Measurements from ENCODE around the gene TMC1.
"Not testable (repeated sequence)": the region's sequence is repeated elsewhere in the genome, so short reads cannot be mapped to it uniquely, and the experiment has no call there.

TMC1 gene

DNA sequence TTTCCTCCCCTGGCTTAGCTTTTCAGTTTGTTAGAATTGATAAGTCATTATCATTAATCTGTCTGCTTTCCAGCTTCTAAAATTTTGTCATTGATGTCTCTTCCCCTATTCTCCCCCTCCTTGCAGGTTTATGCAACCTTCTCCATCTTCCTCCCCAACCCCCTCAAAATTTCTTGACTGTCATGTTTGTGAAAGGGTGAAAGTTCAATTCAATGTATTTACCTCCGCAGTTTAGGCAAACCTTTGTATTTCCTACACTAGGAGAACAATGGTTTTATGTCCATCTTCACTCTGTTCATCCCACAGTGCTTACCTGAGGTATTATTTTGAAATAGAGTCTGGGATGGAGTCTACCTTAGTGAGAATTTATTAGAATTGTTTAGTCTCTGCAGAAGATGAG lies 313.6 kb downstream of the TMC1 start:
- no peak for DNase-seq (ENCODE audit: low read depth, low spot score)
- no peak overlapping the region for H3K4me3 ChIP-seq (ENCODE audit: low read length)

DNA sequence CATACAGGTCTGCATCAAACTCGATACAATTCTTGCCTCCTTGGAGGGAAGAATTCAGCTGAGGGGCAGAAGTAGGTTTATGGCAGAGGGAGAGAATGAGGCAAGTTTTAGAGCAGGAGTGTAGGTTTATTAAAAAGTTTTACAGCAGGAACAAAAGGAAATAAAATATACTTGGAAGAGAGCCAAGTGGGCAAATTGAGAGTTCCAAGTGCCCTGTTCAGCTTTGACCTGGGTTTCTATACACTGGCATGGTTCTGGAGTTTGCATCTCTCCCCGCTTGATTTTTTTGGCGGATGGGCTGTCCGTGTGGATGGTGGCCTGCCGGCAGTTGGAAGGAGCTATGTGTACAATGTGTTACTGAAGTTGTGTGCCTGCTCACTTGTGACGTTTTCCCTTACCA lies 315.4 kb downstream of the TMC1 start:
- H3K4me3 ChIP-seq (ENCODE audit: low read length), result no peak overlapping the region
- DNase-seq (ENCODE audit: low read depth, low spot score), result no peak

DNA sequence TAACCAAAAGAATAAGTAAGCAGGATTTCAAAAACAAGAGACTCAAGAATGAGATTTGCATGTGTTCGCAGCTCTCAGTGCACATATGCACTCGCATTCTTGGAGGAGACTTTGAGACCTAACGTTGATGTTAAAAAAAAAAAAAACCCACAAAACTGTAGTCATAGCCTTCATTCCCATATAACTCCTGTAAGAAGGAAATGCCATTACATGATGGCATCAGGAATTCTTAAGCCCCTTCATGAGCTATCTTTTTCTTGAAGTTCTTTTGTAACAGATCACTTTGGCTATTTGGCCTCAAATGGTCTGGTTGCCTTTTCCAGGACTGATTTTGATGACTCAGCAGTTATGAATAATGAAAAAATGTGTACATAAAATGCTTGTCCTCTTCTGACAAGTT lies 317.7 kb downstream of the TMC1 start:
- DNase-seq (ENCODE audit: low read depth, low spot score), result no peak
- H3K4me3 ChIP-seq (ENCODE audit: low read length), result no peak overlapping the region

- no peak for DNase-seq (ENCODE audit: low read depth, low spot score)
- H3K4me3 ChIP-seq (ENCODE audit: low read length), result no peak overlapping the region
These were observed 322.4 kb downstream of the TMC1 start for GRCh38 chr9:72843520-72844439.

DNA sequence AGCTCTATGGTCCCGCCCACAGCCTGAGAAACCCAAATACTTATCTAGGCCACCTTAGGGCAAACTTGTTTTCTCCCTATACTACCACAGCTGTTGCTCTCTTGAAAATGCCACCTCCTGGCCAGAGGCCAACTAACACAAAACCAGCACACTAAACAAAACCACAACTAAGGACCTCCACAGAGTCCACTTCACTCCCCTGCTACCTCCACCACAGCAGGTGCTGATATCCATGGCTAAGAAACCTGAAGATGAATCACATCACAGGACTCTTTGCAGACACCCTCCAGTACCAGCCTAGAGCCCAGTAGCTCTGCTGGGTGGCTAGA lies 323.0 kb downstream of the TMC1 start:
- no peak overlapping the region for H3K4me3 ChIP-seq (ENCODE audit: low read length)
- DNase-seq (ENCODE audit: low read depth, low spot score), result no peak

DNA sequence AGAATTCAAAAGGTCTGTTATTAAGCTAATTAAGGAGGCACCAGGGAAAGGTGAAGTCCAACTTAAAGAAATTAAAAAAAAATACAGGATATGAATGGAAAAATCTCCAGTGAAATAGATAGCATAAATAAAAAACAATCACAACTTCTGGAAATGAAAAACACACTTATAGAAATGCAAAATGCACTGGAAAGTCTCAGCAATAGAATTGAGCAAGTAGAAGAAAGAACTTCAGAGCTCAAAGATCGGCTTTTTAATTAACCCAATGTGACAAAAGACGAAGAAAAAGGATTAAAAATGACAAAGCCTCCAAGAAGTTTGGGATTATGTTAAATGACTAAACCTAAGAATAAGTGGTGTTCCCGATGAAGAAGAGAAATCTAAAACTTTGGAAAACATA lies 323.6 kb downstream of the TMC1 start:
- not testable (repeated sequence) for H3K4me3 ChIP-seq (ENCODE audit: low read length); DNase-seq (ENCODE audit: low read depth, low spot score)

GRCh38 chr9:72850209-72850608 lies 328.8 kb downstream of the TMC1 start:
- not testable (repeated sequence) for DNase-seq (ENCODE audit: low read depth, low spot score); H3K4me3 ChIP-seq (ENCODE audit: low read length)

DNA sequence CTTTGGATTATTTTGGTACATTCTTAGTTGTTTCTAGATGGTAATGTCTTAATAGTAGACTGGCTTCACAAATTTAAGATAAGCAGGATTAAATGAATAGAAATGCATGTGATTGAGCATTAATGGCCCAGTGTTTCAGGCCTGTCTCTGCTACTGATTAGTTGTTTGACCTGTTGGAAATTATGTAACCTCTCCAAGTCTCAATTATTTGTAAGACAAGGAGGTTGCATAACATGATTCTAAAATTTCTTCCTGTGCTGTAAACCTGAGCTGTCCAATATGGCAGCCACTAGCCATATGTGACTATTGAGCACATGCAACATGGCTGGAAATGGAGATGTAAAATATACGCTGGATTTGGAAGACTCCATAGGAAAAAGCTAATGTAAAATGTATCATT lies 333.9 kb downstream of the TMC1 start:
- DNase-seq (ENCODE audit: low read depth, low spot score), result no peak
- no peak overlapping the region for H3K4me3 ChIP-seq (ENCODE audit: low read length)

- DNase-seq (ENCODE audit: low read depth, low spot score), result no peak
- no peak overlapping the region for H3K4me3 ChIP-seq (ENCODE audit: low read length)
These were observed 334.6 kb downstream of the TMC1 start for GRCh38 chr9:72855890-72856523.

GRCh38 chr9:72856972-72857623 lies 335.7 kb downstream of the TMC1 start:
- DNase-seq (ENCODE audit: low read depth, low spot score), result peak; percentile 57
- H3K4me3 ChIP-seq (ENCODE audit: low read length), result no peak overlapping the region

DNA sequence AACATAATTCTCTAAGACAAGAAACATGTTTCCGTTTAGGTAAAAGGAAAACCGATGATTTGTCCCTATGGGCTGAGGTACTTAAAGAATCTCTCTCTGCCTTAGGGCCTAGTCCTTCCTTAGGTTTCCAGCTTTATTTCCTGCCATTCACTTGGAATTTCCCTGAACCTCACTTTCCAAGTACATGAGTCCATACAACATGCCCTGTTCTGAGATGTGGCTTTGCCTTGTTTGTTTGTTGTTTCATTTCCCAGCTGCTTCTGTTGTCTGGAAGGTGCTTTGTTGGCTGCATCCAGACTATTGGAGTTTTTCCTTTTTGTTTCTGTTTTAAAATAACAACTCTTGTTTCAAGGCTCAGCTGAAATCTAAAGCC lies 336.2 kb downstream of the TMC1 start:
- no peak for DNase-seq (ENCODE audit: low read depth, low spot score)
- H3K4me3 ChIP-seq (ENCODE audit: low read length), result no peak overlapping the region

DNA sequence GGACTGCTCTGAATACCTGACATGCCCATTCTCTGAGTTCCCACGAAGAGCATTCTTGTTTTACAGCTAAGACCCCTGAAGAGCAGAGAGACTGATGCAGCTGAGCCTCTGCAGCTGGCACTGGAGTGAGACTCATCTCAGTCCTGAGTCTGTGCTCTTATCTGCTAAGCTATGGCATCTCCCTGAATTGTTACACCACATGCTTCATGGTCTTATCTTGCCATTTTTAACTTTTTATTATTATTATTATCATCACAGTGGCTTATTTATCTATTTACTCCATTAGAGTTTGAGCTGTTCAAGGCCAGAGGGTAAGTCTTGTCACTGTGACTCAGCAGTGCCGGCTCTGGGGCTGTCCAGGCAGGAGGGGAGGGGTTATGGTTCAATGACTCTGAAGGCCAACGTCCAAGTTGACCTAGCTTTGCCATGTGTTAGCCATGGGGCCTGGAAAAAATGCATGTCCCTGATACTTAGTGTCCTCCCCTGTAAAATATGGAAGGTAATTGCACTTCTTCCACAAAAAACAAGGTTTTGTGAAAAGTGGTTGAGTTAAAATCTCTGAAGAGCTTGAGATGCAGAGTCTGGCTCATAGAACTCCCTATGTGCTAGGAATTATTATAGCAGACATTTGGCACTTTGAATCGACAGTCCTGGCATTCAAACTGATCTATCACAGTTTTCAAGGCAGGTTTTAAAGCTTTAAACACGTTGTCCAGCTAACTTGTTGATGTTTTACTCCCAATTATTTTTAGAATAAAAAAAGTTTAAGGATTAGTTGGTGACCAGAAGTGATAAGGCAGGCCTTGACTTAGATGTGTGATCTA lies 336.9 kb downstream of the TMC1 start:
- DNase-seq (ENCODE audit: low read depth, low spot score), result no peak
- no peak overlapping the region for H3K4me3 ChIP-seq (ENCODE audit: low read length)

DNA sequence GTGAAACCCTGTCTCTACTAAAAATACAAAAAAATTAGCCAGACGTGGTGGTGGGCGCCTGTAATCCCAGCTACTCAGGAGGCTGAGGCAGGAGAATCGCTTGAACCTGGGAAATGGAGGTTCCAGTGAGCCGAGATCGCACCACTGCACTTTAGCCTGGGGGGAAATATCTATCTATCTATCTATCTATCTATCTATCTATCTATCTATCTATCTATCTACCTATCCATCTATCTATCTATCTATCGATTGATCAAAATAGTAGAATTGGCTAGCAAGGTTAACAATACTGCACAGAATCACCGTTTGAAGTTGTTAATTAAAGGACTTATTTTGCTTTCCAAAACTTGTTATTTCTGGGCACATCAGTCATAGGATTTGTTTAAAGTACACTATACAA lies 341.4 kb downstream of the TMC1 start:
- not testable (repeated sequence) for DNase-seq (ENCODE audit: low read depth, low spot score); H3K4me3 ChIP-seq (ENCODE audit: low read length)

DNA sequence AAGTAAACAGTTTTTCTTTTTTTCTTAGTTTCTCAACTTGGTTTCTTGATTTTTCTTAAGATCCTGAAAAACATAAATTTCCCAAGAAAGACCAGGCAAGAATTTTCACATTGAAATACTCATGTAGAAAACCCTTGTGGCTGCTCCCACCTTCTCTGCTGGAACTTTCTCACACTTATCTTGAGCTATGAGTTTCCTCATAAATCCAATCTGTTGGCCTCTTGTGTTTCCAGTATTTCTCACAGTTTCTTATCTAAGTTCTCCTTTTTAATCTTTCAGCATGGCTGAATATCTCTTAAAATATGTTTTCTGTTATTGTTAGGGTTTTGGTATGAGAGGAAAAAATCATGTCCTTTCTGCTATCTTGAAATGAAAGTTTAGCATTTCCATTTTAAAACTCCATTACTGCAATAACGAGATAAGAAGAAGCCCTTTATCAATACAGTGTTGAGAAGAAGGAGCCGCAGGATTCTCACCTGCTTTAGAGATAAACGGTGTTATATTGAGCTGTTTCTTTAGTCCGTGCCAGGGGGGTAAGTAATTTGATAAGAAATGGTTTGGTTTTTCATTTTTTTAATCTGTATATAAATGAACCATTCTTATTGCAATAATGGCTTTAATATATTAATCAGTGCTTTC lies 342.2 kb downstream of the TMC1 start:
- no peak for DNase-seq (ENCODE audit: low read depth, low spot score)
- no peak overlapping the region for H3K4me3 ChIP-seq (ENCODE audit: low read length)

- DNase-seq (ENCODE audit: low read depth, low spot score), result no peak
- no peak overlapping the region for H3K4me3 ChIP-seq (ENCODE audit: low read length)
These were observed 342.9 kb downstream of the TMC1 start for GRCh38 chr9:72864327-72864726.

DNA sequence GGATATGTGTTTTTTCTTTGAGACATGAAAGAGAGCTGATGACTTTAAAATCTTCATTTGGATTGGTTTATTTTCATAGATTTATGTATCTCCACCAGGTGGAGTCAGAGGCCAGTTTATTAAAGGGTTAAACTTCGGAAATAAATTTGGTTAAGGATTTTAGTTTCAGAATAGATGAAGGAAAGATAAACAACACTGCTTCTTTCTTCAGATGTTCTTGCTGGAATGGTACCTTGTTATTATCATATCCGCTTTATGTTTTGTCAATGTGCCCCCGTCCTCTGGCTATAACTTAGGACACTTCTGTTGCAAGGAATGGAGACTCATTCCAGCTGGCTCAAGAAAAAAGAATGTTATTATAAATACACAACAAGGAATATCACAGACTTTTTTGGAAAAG lies 350.3 kb downstream of the TMC1 start:
- DNase-seq (ENCODE audit: low read depth, low spot score), result peak; percentile 10
- H3K4me3 ChIP-seq (ENCODE audit: low read length), result no peak overlapping the region

DNA sequence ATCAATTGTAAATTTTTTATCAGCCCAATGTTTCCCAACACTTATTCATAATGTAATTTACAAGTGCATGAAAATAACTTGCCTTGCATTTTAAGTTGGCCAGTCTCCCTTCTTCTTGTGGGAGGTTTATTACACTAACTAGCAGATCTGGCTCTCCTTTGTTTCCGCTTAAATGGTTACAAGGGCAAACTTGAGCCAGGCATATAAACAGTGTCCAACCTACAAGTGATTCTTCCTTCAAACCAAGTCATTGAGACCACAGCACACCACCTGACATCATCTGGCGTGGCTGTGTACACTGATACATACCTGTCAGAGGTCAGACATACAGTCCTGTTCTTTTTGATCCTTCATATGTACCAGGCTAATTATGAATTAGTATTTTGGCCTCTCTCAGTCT lies 351.3 kb downstream of the TMC1 start:
- no peak for DNase-seq (ENCODE audit: low read depth, low spot score)

GRCh38 chr9:72873456-72873855 lies 352.0 kb downstream of the TMC1 start:
- H3K4me3 ChIP-seq (ENCODE audit: low read length), result no peak overlapping the region
- DNase-seq (ENCODE audit: low read depth, low spot score), result no peak

More for the DNA sequence above, 351.3 kb downstream of the TMC1 start:
- no peak overlapping the region for H3K4me3 ChIP-seq (ENCODE audit: low read length)

- DNase-seq (ENCODE audit: low read depth, low spot score), result no peak
- H3K4me3 ChIP-seq (ENCODE audit: low read length), result no peak overlapping the region
These were observed 352.9 kb downstream of the TMC1 start for GRCh38 chr9:72874344-72874743.

Measured in Jurkat, Clone E6-1 (cell line).